Raji (cell line): ENCODE measurements around the gene LRRC47.

Experiments
- POLR2A ChIP-seq: IDR thresholded peaks from 2 replicates; pipeline ENCODE4 v1.6.1; 2011; ENCODE audit warnings: low read depth, low read length, control low read depth; ENCODE audit not compliant: insufficient read depth

LRRC47 gene

DNA sequence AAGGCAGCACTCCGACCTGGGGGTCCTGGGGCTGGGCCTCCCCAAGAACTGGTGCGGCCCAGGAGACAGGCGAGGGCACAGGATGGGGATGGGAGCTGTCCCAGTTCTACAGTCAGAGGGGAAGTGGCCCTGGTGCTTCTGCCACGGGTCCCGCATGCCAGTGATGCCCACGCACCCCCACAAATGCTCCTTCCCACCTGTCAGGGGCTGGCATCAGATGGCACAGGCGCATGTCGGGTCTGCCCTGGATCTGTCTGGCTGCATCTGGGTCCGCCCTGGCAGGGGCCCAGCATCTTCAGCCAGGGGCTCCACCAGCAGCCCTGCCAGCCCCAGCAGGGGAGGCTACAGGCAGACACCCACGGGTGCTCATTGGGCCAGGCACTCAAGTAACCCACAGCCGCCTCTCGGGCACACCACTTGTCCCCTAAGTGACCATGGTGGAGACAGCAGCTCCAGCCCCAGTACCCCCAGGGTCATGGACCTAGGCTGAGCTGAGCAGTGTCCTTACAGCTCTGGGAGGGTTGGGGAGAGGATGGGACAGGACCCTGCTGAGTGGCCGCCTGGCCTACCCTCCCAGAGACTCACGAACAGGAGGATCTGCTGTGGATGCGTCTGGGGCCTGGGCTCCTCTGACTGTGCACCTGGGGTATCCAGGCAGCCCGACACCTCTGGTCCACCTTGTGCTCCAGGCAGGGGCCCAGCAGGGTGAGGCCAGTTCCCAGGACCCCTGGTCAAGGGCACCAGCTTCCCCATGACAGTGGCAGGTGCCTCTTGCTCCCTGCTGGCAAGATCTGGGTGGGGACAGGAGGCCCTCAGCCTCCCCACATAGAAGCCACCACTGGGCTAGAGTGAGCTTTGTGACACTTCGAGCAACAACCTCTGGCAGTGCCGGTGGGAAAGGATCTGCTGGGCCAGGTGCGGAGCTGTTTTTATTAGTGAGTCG lies 18.4 kb downstream of the LRRC47 start:
- TF ChIP-seq POLR2A = no peak

DNA sequence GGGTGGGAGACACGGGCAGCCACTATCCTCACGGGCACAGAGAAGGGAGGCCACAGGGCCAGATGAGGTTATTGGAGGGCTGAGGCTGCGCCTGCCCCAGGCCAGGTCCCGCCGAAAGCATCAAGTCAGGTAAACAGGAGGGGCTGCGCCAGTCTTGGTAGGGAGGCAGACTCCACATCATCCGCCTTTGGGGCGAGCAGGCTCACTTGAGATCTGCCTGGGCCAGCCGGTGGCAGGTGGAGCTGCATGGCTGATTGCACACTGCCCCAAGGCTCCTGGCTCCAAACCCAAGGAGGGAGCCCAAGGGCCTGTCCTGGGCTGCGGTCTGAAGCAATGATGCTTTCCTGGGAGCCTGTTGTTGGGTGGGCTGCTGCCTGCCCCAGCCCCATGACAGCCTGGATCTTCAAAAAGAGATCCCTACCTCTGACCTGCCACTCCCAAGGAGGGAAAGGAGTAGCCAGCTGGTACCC lies 19.2 kb downstream of the LRRC47 start:
- TF ChIP-seq POLR2A = no peak

DNA sequence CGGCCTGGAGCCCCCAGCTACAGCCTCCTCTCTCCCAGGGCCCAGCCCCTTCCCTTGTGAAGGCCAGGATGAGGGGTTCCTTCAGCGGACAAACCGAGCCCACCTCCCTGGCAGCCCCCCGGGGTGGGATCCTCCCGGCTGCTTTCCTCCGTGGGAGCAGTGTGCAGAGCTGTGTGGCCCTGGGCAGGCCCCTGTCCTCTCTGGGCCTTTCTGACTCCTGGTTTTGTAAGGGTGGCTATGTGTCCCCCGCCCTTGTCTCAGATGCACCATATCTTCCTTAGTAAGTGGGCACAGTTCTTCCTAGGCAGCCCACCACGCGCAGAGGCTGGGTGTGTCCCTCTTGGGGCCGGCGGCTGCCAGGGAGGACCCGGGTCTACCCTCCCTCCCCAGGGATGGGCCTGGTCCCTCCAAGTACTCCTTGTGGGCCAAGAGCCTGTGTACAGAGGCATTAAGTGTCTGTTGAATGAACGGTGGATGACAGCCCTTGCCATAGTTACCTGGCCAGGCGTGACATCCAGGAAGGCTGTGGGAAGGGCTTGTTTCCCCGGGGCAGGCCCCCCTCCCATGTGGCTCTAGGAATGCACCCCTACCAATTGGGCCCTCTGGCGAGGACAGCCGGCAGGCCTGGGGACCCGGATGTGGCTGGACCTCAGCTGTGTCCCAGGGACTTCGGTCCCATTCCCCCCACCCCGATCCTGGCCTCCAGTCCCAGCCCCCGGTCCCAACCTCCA lies 19.9 kb downstream of the LRRC47 start:
- TF ChIP-seq POLR2A = no peak

DNA sequence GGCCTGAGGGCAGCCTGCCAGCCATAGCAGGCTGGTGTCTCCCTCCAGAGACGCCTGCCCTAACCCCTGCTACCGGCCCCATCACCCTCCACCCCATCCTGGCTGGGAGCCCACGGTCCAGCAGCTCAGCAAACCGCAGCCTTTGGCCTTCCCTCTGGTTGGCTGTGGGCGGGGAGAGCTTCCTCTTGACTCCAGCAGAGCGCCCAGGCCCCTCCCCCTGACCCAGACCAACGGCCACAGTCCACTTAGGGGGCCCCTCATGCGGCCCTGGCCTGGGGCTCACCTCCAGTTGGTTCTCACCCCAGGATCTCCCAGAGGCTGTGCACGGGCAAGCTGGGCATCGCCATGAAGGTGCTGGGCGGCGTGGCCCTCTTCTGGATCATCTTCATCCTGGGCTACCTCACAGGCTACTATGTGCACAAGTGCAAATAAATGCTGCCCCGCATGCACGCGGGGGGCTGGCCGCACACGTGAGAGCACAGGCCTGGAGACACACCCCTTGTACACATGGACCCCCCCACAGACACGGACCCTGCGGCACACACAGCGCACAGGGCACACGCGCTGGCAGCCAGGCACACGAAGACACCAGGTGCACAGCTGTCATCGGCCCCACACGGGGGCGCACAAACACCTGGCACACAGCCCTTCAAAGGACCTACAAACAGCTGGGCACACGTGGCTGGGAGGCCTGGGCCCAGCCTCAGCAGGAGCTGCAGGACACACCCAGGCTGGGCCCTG lies 20.6 kb downstream of the LRRC47 start:
- TF ChIP-seq POLR2A = peak; percentile 30; the same call in 1 of the 2 replicates

DNA sequence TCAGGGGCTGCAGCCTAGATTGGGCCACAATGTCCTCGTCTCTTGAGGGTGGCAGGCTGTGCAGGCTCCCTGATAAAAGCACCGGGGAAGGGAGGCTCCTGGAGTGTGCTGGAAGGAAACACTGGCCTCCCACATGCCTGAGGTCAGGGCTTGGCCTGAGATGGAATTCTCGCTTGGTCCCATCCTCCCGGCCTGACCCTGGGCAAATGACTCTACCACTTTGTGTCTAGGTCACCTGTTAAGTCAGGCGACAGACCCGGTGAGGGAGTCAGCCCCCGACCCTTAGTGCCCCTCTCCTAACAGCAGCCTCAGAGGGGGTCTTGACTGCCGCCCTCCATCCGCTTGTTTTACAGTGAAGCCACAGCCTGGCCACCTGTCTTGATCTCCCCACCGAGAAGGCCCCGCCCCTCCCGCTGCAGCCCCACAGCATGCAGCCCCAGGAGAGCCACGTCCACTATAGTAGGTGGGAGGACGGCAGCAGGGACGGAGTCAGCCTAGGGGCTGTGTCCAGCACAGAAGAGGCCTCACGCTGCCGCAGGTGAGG lies 21.3 kb downstream of the LRRC47 start:
- TF ChIP-seq POLR2A = no peak

DNA sequence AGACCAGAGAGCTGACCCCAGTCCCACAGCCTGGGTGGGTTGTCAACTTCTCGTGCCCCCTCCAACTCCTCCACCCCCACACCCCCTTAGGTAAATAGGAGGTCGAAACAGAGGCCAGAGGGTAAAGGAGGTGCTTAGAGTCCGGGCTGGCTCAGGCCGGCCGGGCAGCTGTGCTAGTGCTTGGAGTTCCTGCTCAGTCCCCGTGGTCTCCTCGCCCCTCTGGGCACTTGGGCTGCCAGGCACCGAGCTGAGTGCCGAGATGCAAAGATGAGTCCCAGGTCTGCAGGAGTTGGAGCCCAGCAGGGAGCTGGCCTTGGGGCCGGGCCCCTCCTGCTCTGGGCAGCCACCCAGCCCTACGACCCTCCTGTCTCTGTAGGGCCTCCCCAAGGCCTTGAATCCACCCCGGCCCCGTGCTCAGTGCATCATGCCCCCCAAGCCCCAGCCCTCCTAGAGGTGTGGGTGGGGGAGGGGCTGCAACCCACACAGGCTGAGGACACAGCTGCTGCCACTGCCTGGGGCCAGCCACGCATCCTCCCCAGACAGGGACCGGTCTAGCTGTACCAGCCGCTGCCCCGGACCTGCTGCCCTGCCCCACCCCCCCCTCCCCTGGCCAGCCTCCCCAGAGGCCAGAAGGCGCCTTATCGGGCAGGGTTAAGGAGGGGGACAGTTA lies 21.9 kb downstream of the LRRC47 start:
- no peak for TF ChIP-seq POLR2A

DNA sequence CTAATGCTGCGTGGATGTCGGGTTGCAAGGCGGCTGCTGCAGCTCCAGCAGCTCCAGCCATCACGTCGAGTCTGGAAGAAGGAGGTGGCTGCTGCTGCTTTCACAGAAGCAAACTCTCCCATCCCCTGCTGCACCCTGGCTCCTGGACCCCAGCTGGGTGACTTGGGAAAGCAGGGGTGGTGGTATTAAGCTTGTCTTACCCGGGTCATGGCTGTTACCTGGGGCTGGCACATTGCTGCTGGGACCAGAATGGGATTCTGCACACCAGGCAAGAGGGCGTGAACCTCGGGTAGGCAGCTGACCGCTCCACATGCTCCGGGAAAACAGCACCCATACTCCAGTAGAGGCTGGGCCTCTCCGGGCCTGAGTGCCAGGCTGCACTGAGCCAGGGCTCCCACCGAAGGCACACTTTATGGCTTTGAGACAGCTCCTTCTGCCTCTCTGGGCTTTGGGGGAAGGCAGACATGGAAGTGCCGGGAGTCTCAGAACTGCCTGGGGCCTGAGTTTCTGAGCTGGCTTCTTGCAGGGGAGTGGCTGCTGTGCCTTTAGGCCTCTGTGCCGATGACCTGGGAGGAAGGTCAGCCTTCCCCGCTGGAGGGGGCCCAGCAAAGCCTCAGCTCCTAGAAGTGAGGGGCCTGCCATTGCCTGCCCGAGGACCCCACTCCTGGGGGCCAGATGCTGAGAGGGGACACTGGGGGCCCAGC lies 22.6 kb downstream of the LRRC47 start:
- no peak for TF ChIP-seq POLR2A

DNA sequence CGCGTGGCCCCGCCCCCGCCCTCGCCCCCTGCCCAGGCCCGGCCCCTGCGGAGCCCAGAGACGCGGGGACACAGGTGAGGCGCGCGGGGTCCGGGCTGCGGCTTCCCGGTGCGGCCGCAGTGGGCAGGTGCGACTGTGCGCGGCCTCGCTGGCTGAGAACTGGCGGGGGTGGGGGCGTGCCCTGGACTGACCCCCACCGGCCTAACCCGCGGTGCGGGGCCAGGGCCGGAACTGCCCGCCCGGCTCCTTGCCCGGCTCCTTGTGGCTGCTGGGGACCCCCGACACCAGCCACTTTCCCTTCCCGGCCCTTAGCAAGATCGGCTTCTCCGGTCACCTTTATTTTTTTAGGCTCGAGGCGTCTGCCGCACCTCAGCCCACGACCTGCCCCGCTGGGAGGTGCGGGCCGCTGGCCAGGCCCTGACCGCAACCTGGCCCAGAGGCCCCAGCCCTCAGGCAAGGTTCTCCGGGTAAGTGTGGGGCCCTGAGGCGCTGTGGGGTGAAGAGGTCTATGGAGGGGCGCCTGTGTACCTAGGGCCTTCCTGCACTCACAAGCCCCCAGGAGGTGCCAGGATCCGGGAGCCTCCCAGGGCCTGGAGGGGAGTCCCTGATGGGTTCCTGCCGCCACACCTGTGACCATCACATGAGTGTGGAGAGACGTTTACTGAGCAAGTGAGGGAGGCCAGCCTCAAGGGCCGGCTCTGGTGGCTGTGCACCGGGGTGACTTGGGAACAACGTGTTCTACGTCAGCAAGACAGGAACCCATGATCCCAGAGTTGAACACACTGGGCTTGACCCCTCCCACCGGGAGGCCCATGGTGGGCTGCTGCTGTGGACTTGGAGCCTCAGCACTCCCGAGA lies 23.4 kb downstream of the LRRC47 start, which contains the start of gene SMIM1:
TSS of gene SMIM1 (plus strand) at position 35 of the 857 bp plus-strand sequence. CDS start 2,625 bp downstream, outside the sequence.
- TF ChIP-seq POLR2A = no peak

DNA sequence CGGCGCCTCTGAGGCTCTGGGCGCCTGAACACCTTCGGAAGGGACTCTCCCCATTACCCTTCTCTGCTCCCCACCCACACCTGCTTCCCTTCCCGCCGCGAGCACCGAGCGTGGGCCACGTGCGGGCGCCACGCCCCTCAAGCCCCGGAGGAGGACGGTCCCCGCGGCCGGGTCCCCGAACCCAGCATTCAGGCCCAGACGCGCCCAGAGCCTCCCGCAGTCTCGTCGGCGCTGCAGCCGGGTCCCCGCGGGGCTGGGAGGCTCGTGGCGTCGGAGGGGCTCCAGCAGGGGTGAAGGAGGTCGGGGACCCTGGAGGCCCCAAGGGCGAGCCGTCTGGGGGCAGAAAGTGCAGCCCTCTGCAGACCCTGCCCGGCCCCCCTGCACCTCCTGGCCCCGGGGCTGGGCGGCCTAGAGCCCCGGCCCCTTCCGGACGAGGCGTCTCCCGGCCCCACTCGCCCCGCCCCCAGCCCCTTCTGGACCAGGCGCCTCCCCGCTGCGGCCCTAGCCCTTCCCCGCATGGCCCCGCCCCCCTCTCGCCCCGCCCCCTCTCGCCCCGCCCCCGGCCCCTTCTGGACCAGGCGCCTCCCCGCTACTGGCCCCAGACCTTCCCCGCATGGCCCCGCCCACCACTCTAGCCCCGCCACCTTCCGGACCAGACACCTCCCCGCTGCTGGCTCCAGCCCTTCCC lies 24.1 kb downstream of the LRRC47 start:
- 0 out of 2 replicates have a peak, but pooled peaks have one; percentile 26 for TF ChIP-seq POLR2A

DNA sequence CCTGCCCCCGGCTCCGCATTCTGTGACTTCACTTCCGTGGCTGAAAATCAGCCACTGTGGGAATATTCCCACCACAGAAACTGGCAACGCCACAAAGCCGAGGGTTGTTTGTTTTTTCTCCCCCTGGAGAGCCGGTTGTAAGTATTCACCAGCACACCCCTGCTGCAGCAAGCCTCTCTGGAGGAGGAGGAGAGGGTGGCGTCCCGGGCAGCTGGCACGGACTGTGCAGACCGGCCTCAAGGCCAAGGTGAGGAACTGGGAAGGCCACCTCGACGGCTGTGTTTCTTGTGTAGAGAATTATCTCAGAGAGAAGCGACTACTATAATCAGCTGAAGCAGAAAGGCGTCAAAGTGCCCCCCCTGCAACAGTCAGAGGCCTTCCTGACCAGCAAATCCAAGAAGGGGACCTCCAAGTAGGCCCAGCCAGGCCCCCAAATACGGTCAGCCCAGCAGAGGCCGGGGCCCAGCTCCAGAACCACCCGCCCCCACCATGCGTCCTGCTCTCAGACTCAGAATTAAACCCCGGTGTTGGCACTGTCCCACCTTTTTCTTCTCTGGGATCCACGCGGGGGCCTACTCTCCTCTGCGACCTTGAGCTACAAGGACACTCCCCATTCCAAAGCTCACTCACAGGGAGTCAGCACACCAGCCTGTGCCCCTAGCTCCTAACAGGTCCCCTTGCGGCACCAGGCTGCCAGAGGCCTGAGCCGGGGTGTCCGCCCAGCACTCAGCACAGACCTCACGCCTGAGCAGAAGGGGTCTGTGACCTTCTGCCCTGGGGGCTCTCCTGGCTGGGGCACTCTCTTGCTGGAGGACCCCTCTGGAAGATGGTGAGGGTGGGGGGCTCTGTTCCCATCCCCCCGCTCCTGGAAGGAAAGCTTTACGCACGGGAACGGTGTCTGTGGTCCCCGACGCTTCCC lies 24.9 kb downstream of the LRRC47 start:
- TF ChIP-seq POLR2A = no peak
